Gastroesophageal sphincter (tissue), 4 donors: Measurements from ENCODE around the gene ANKDD1B. TPM values are rescaled to one million over a fixed set of nuclear protein-coding genes. Genes with fewer than 3 reads are reported as not detected.

Experiments
- ATAC-seq: fragments of 150-250 bp; one replicate; pipeline ENCODE4 v1.9.1; 2016; ENCODE audit warnings: mild to moderate bottlenecking, moderate library complexity
- H3K27ac ChIP-seq, 4 donors: fragments of 200-600 bp; sonication (generic) in 3 of 4; 1 replicate in 3 of 4; 2 replicates in 1 of 4; pipeline ENCODE4 v1.5.1; 2016 to 2019
- H3K27me3 ChIP-seq: fragments of 200-600 bp; sonication (generic); one replicate; pipeline ENCODE4 v1.5.1; 2019
- H3K36me3 ChIP-seq, 2 donors: fragments of 200-600 bp; sonication (generic); one replicate each; pipeline ENCODE4 v1.5.1; 2019; ENCODE audit warnings: control low read depth in 1 of 2
- H3K4me1 ChIP-seq, 3 donors: fragments of 200-600 bp; sonication (generic); 1 replicate in 2 of 3; 2 replicates in 1 of 3; pipeline ENCODE4 v1.5.1; 2016 to 2019; ENCODE audit warnings: control low read depth in 2 of 3
- H3K4me3 ChIP-seq, 2 donors: fragments of 200-600 bp; sonication (generic); one replicate each; pipeline ENCODE4 v1.5.1; 2019; ENCODE audit warnings: mild to moderate bottlenecking in 1 of 2, moderate library complexity in 1 of 2
- H3K9me3 ChIP-seq, 3 donors: fragments of 200-600 bp; sonication (generic); one replicate each; pipeline ENCODE4 v1.5.1; 2017 to 2019; ENCODE audit warnings: control low read depth in 2 of 3
- EP300 ChIP-seq: sonication (generic); formaldehyde crosslinking; IDR thresholded peaks from one replicate; pipeline ENCODE4 v1.6.1; 2017; ENCODE audit warnings: antibody characterized with exemption, mild to moderate bottlenecking
- POLR2A ChIP-seq, 2 donors: fragments of 450-650 bp; IDR thresholded peaks; one replicate each; pipeline ENCODE4 v1.6.1; 2017; ENCODE audit warnings: antibody characterized with exemption in 2 of 2, mild to moderate bottlenecking in 2 of 2, moderate library complexity in 1 of 2
- POLR2AphosphoS5 ChIP-seq: sonication (generic); formaldehyde crosslinking; IDR thresholded peaks from one replicate; pipeline ENCODE4 v1.6.1; 2017; ENCODE audit warnings: antibody characterized with exemption
- WGBS, 2 donors: methylation state at CpG; one replicate each; pipeline ENCODE4 v1.1.5; 2018; ENCODE audit warnings: low coverage in 1 of 2; 5-methylcytosine and 5-hydroxymethylcytosine counted together
- small RNA-seq, 4 donors: library from RNA; depleted of rRNA; stranded (forward); fragments of <200 nt; gene quantifications; one replicate each; pipeline ENCODE3, GENCODE V24; 2016
- total RNA-seq, 4 donors: library from RNA; depleted of rRNA; stranded (reverse); fragments of >200 nt; gene quantifications; one replicate each; pipeline ENCODE4 v1.1.0, GENCODE V29; 2016
- TF ChIP-seq, protein P1 (sequence below), 4 experiments: fragments of 200-600 bp in 2 of 4; fragments of 450-650 bp in 2 of 4; sonication (generic) in 1 of 4; IDR thresholded peaks; one replicate each; pipeline ENCODE4 v1.5.1; 2017 to 2019; ENCODE audit warnings: antibody characterized with exemption in 4 of 4, mild to moderate bottlenecking in 2 of 4, moderate library complexity in 2 of 4

The ANKDD1B gene
- total RNA-seq, 4 donors from 2014 or later, result 0.20 to 0.94 TPM; not detected in 2

- no peaks in the 10 kb centered on the region for H3K36me3 ChIP-seq
- H3K4me1 ChIP-seq, result peaks cover 0 to 10% (median 7%) of the 10 kb centered on the region in 3 donors
- 67 to 88% methylated on average over 3 of the region's 5 CpGs for WGBS, 2 donors
- TF ChIP-seq EP300 (no peak), POLR2A (IDR thresholded peaks at IDR 0.05) (no peak), POLR2AphosphoS5 (no peak)
- TF ChIP-seq, protein P1, sequence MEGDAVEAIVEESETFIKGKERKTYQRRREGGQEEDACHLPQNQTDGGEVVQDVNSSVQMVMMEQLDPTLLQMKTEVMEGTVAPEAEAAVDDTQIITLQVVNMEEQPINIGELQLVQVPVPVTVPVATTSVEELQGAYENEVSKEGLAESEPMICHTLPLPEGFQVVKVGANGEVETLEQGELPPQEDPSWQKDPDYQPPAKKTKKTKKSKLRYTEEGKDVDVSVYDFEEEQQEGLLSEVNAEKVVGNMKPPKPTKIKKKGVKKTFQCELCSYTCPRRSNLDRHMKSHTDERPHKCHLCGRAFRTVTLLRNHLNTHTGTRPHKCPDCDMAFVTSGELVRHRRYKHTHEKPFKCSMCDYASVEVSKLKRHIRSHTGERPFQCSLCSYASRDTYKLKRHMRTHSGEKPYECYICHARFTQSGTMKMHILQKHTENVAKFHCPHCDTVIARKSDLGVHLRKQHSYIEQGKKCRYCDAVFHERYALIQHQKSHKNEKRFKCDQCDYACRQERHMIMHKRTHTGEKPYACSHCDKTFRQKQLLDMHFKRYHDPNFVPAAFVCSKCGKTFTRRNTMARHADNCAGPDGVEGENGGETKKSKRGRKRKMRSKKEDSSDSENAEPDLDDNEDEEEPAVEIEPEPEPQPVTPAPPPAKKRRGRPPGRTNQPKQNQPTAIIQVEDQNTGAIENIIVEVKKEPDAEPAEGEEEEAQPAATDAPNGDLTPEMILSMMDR (IDR thresholded peaks at IDR 0.05), result no peak
- no peak overlapping the region for H3K4me3 ChIP-seq
- no peak overlapping the region for H3K27ac ChIP-seq
- ATAC-seq, result no peak
- no peaks in the 10 kb centered on the region for H3K27me3 ChIP-seq
- H3K9me3 ChIP-seq, result no peaks in the 10 kb centered on the region
Measured at GRCh38 chr5:75720882-75721281, 109.6 kb downstream of the ANKDD1B start.

Small RNA genes within 50 kb of the gene (small RNA-seq; reads per million reads assigned to genes)
- gene RNU6-680P, result 0 reads per million in 4 donors

Other genes starting within 250 kb of the ANKDD1B start
- gene CERT1, start 99.8 kb upstream of the ANKDD1B start, total RNA-seq, result 10 to 100 TPM; 23.4 to 46.5 (median 36.6) TPM
- gene POLK, start 99.6 kb upstream of the ANKDD1B start, total RNA-seq, result 10 to 100 TPM; 34.7 to 64.4 (median 41.8) TPM
- 10 to 100 TPM in 3 of 4 donors, 1 to 10 TPM in 1; 6.1 to 41.6 (median 11.3) TPM for gene POC5, start 106.0 kb downstream of the ANKDD1B start, total RNA-seq